Measurements from ENCODE around the gene C2orf72. TPM values are rescaled to one million over a fixed set of nuclear protein-coding genes. Genes with fewer than 3 reads are reported as not detected.

The C2orf72 gene
- total and polyA plus RNA-seq, 2 donors (not counting 3 experiments of a cell fraction or from before 2014, with no cell fraction given) = 0.01 to 0.11 TPM

GRCh38 chr2:231017231-231017598 is 20.1 kb upstream of the C2orf72 start:
- no TSS peak for BruUV-seq (replicated peaks)
- peaks cover 2 to 6% of the 10 kb centered on the region in 2 experiments for H3K27me3 ChIP-seq (ENCODE audit: control insufficient read depth in 2 of 2, insufficient read depth in 2 of 2, low read length in 2 of 2)

More at GRCh38 chr2:231017231-231017598, 20.1 kb upstream of the C2orf72 start:
- DNase-seq (ENCODE audit: low read depth, low spot score) (no peak), FAIRE-seq (no peak)
- POLR2A ChIA-PET = no interaction called here
- CTCF ChIA-PET = interaction anchor here (1.0 kb wide), 2 partner anchors 9 to 30 kb away, joined by 3 to 4 read pairs; no protein-coding TSS in a partner anchor
- Histone ChIP-seq H3K9me1 (replicated peaks; ENCODE audit: control insufficient read depth, extremely low read depth, insufficient read depth, low read length) (no peaks in the 10 kb centered on the region), H3K9ac (replicated peaks; ENCODE audit: extremely low read depth, insufficient read depth, low read length) (no peak overlapping the region), H3K27ac (ENCODE audit: insufficient read depth, low read depth, low read length) (no peak overlapping the region), H3K4me1 (ENCODE audit: control insufficient read depth, extremely low read depth, insufficient read depth, low read length) (no peaks in the 10 kb centered on the region), H3K4me2 (ENCODE audit: insufficient read depth, low read length) (no peak overlapping the region), H2AFZ (ENCODE audit: low read depth, low read length) (no peak overlapping the region), H3K36me3 (ENCODE audit: control insufficient read depth in 2 of 2, extremely low read depth in 1 of 2, insufficient read depth in 2 of 2, low read length in 2 of 2) (no peaks in the 10 kb centered on the region), H3K9me3 (replicated peaks; ENCODE audit: control insufficient read depth, insufficient read depth, low read length) (no peaks in the 10 kb centered on the region), H4K20me1 (replicated peaks; ENCODE audit: control insufficient read depth, extremely low read depth, insufficient read depth, low read length) (no peaks in the 10 kb centered on the region), H3K4me3 (replicated peaks in 1 of 3; ENCODE audit: insufficient read depth in 1 of 3, low read depth in 1 of 3, low read length in 3 of 3) (no peak overlapping the region), H3K79me2 (ENCODE audit: control insufficient read depth, insufficient read depth, low read length) (no peaks in the 10 kb centered on the region)
- TF ChIP-seq EZH2 (IDR thresholded peaks at IDR 0.05; ENCODE audit: borderline replicate concordance, low read depth, low read length, severe bottlenecking) (no peak), JUN (IDR thresholded peaks at IDR 0.05; ENCODE audit: borderline replicate concordance, insufficient read depth, insufficient read length, low read depth) (no peak), CTCF (IDR thresholded peaks at IDR 0.05; ENCODE audit: extremely low read depth in 1 of 2, insufficient read depth in 1 of 2, low read depth in 1 of 2, low read length in 2 of 2) (no peak), MYC (IDR thresholded peaks at IDR 0.05; ENCODE audit: low read depth, low read length) (no peak), POLR2A (IDR thresholded peaks at IDR 0.05; ENCODE audit: low read depth, low read length) (no peak), POLR2AphosphoS5 (IDR thresholded peaks at IDR 0.05; ENCODE audit: insufficient read depth, low read depth, low read length) (no peak), FOS (IDR thresholded peaks at IDR 0.05; ENCODE audit: borderline replicate concordance, insufficient read depth, low read length) (no peak), GATA2 (IDR thresholded peaks at IDR 0.05; ENCODE audit: insufficient read depth, insufficient read length, low read depth, low read length) (no peak)
- dilution Hi-C loops (cut with MboI; ENCODE audit: extremely low pct_ligation_motif_present, low sequenced_read_pairs) = no loop called here
- intact Hi-C loops (cut with micrococcal nuclease) = no loop called here

Data from endothelial cell of umbilical vein (primary cell).